Urinary bladder (tissue), 4 donors: ENCODE data around the gene EOLA1. TPM values are rescaled to one million over a fixed set of nuclear protein-coding genes. Genes with fewer than 3 reads are reported as not detected.
"Not testable (repeated sequence)": the region's sequence is repeated elsewhere in the genome, so short reads cannot be mapped to it uniquely, and the experiment has no call there.

Experiments
- DNase-seq: peaks from one replicate; pipeline ENCODE4 v3.0.0-alpha.2; 2015; ENCODE audit errors: extremely low spot score
- H3K27ac ChIP-seq: one replicate; pipeline ENCODE4 v1.5.1; 2013; ENCODE audit warnings: low read depth, mild to moderate bottlenecking, moderate library complexity
- H3K36me3 ChIP-seq: one replicate; pipeline ENCODE4 v1.6.1; 2013; ENCODE audit warnings: mild to moderate bottlenecking, moderate library complexity; ENCODE audit not compliant: insufficient read depth
- H3K4me1 ChIP-seq: one replicate; pipeline ENCODE4 v1.6.1; 2013; ENCODE audit warnings: mild to moderate bottlenecking, moderate library complexity; ENCODE audit not compliant: insufficient read depth
- H3K4me3 ChIP-seq: one replicate; pipeline ENCODE4 v1.5.1; 2013; ENCODE audit warnings: low read depth, low read length
- WGBS: extraction: QIAGEN DNeasy Blood & Tissue Kit; methylation state at CpG from one replicate; pipeline ENCODE4 v1.1.7; 2013; 5-methylcytosine and 5-hydroxymethylcytosine counted together
- polyA plus RNA-seq: library from polyadenylated mRNA; stranded (reverse); fragments of 200-250 nt; gene quantifications from one replicate; pipeline ENCODE4 v1.2.3, GENCODE V29; 2013
- total RNA-seq: library from RNA; depleted of rRNA; stranded (reverse); fragments of >200 nt; gene quantifications from one replicate; pipeline ENCODE4 v1.2.3, GENCODE V29; 2014
- donor health status: healthy with polysubstance abuse.
- donor health status: healthy.

The EOLA1 gene
- total RNA-seq (10.2 TPM), polyA plus RNA-seq (20.1 TPM)

DNA sequence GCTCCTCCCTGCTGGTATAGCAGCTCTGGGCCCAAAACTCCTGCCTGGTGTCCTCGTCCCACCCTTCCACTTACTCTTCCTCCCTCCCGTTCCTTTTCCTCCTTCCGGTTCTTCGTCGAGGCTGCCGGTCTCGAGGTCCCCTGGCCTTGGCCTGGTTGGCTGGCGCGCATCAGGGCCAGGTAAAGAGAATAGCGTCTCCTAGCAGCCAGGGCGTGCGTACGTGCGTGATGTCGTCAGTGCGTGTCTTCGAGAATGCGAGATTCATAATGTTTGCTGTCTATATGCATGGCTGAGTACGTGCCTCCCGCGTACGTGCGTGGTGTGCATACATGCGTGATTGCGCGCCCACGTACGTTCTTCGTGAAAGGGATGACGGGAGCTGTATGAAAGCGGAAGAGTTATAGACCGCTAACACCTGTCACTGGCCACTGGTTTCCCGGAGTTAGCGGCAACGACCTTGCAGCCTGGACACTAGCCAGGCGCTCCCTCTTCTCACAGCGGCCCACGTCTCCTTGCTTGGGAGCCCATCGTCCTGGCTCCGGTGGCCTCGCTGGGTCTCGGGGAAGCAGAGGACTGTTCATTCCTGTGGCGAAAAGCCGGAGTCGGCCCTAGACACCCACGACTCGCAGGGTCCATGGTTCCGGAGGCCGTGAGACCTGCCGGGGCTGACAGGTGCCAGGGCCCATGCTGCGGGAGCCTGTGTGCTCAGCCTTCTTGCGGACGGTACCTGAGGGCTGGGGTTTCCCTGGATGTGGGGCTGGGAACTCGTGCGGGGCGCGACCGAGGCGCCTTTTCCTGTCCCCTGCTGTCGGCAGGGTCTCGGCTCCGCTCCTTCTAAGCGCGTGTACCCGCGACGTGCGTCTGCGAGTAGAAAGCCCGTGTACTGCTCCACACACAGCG, at the start of gene EOLA1:
Gene EOLA1 (plus strand): TSS at position 392 of the 900 bp plus-strand sequence. CDS start 4,619 bp downstream, outside the sequence.
- Histone ChIP-seq H3K36me3 (no peaks in the 10 kb centered on the region), H3K4me1 (no peaks in the 10 kb centered on the region), H3K4me3 (peak within 1 kb of the TSS; percentile 51), H3K27ac (peak within 1 kb of the TSS; percentile 80)
- under 1% methylated on average over 71 of the region's 71 CpGs for whole genome bisulfite sequencing
- DNase-seq = no peak

DNA sequence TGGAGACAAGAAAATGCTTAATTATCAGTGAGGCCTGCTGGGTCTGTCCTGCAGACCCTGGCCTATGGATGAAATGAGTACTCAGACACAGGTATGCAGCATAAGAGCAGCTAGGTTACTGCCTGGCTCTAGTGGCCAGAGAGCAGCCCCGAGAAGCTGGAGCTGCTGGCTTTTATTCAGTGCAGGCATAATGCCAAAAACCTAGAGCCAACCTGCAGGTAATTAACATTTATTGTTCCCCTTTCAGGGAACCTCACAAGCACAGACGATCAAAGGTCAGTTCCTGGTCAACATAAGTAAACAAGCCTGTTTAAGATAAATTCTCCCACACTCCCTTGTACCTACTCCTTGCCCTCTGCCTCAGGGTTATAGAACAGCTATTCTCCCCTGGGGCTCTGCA, 49.0 kb upstream of the EOLA1 start:
- WGBS = 23% methylated on average over 2 of the region's 2 CpGs
- H3K36me3 ChIP-seq = peaks cover 3% of the 10 kb centered on the region
- DNase-seq = no peak

DNA sequence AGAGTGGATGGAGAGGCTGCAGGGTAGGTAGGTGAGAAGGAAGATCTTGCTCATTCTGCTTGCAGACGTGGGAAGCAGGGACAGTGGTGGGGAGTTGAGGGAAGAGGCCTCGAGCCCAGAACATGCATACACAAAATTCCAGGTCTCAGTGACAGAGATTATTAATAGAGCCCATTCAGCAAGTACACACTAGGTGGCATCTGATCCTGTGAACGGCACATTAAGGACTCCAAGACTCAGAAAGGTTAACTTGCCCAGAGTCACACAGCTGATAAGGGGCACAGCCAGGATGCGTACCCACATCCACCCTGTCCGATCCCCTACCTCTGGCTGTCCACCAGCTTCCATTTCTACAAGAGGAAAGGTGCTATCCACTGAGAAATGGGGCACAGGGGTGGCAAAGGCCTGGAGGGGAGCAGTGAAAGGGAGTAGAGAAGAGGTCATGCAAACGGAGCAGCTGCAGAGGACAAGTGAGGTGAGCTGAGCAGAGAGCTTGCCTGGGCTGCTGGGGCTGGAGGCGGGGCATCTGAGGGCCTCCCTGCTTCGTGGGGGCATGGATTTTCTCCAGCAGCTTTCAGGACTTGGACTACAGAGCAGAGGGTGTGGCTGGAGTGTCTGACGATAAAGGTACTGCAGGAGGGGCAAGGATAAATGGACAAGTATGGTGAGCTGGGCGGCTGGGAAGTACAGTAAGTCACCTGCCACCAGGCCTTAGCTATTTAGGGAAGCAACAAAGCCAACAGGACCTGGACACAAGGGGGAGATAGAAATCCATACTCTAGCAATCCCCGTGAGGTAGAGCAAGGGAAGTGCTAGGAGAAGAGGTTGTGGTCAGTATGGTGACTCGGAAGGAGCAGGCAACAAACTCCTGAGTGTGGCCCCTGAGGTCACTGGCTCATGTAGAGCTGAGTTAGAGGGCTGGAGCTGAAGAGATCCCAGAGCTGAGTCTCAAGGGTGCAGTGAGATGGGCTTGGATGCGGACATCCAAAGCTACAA, 46.9 kb upstream of the EOLA1 start:
- peaks cover 5% of the 10 kb centered on the region for H3K36me3 ChIP-seq
- H3K4me1 ChIP-seq = no peaks in the 10 kb centered on the region
- H3K4me3 ChIP-seq = no peak overlapping the region
- DNase-seq = no peak
- H3K27ac ChIP-seq = no peak overlapping the region
- 70% methylated on average over 13 of the region's 13 CpGs for WGBS

More for the DNA sequence above, 49.0 kb upstream of the EOLA1 start:
- Histone ChIP-seq H3K4me3 (no peak overlapping the region), H3K4me1 (no peaks in the 10 kb centered on the region), H3K27ac (no peak overlapping the region)

DNA sequence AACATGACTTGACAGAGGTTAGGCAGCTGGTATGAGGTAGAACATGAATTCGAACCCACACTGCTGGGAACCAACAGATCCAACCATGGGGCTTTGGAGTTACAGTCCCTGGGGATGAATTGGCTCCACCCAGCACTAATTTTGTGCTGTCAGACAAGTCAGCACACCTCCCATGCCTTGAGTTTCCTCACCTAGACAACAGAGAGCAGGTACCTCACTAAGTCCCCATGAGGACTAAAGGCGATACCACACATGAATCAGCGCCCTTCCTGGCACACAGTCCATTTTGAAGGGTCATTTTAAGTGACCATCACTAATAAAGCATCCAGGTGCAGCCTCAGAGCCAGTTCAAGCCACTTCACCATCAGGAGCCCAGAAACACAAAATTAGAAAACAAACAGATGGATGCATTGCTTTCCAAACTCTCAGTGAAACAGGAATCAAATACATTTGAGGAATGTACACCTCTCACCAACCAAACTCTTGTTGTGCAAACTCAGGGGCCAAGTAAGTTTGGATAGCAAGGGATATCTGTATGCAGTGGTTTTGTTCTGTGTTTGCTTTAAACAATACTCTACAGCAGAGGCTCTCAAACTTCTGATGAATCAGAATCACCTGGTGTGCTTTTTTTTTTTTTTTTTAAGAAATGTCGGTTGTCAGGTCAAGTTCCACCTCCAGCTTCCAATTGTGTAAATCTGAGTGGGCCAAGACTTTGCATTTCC, 45.8 kb upstream of the EOLA1 start:
- WGBS = 95% methylated on average over 4 of the region's 4 CpGs
- peaks cover 4% of the 10 kb centered on the region for H3K36me3 ChIP-seq

DNA sequence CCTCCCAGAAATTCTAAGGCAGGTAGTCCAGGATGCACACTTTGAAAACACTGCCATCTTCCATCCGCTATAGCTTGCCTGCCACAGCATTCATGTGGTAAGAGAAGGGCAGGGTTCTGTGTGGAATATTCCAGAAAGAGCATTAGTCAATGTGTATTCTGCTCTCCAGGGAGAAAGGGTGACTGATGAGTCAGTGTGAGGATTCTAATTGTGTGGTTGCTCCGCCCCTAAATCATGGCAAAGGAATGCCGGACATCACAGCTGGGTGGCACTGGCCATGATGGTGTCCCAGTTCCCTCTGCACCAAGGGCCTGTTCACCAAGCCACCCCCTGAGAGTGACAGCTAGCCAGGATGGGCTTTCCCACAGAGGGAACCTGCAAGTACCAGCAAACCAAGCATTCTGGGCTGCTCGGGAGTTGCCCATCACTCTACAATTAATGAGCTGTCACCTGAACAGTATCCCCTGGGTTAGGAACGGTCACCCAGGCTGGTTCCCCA, 45.2 kb upstream of the EOLA1 start:
- no peak for DNase-seq
- Histone ChIP-seq H3K4me3 (no peak overlapping the region), H3K36me3 (peaks cover 4% of the 10 kb centered on the region), H3K4me1 (no peaks in the 10 kb centered on the region), H3K27ac (no peak overlapping the region)
- 92% methylated on average over 5 of the region's 5 CpGs for WGBS

More for the DNA sequence above, 45.8 kb upstream of the EOLA1 start:
- Histone ChIP-seq H3K4me1 (no peaks in the 10 kb centered on the region), H3K27ac (no peak overlapping the region), H3K4me3 (no peak overlapping the region)
- DNase-seq = no peak

DNA sequence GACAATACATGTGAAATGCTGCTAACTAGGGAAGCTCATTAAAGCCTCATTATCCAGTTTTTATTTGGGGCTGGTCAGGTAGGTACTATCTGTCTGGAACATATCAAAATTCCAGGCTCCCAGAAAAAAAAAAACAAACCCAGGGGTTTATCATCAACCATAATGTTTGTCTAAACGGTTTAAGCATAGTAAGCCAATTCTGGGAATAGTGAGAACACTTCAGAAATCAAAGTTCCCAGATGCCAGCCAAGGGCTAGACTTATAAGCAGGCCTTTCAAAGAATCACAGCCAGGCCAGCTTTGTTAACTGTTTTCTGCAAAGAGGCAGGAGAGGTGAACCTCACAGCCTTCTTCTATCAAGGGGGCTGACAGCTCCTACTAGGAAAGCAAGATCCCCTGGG, 43.8 kb upstream of the EOLA1 start:
- Histone ChIP-seq H3K4me3 (no peak overlapping the region), H3K36me3 (peaks cover 7% of the 10 kb centered on the region), H3K27ac (no peak overlapping the region), H3K4me1 (no peaks in the 10 kb centered on the region)
- 68% methylated on average over 1 of the region's 1 CpG for WGBS
- DNase-seq = no peak

DNA sequence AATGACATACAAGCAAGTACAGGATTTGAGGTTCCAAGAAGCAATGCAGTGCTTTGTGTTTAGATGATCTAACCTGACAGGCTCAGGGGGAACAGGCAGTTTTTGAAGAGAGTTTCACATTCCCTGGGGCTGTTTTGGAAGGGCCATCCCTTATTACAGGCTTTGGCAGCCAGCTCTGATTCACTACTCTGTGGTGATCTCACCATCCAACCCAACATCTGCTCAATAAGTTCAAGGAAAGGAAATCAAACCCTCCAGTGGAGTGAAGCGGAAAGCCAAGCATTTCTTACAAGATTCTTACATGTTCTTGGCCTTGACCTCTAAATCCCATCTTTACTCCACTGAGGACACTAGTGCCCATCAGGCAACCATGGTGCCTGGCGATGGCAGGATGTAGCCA, 43.2 kb upstream of the EOLA1 start:
- Histone ChIP-seq H3K4me1 (no peaks in the 10 kb centered on the region), H3K4me3 (no peak overlapping the region), H3K36me3 (peaks cover 7% of the 10 kb centered on the region), H3K27ac (no peak overlapping the region)
- 88% methylated on average over 2 of the region's 2 CpGs for WGBS
- no peak for DNase-seq

DNA sequence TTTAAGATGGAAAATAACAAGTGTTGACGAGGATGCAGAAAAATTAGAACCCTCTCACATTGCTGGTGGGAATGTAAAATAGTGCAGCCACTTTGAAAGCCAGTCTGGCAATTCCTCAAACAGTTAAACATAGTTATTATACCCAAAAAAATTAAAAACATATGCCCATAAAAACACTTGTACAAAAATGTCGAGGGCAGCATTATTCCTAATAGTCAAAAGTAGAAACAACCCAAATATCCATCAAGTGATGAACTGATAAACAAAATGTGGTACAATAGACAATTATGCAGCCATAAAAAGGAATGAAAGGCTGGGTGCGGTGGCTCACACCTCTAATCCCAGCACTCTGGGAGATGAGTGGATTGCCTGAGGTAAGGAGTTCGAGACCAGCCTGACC, 42.0 kb upstream of the EOLA1 start:
- 83% methylated on average over 4 of the region's 4 CpGs for WGBS
- Histone ChIP-seq H3K27ac (no peak overlapping the region), H3K4me1 (no peaks in the 10 kb centered on the region), H3K4me3 (no peak overlapping the region), H3K36me3 (peaks cover 7% of the 10 kb centered on the region)
- no peak for DNase-seq

DNA sequence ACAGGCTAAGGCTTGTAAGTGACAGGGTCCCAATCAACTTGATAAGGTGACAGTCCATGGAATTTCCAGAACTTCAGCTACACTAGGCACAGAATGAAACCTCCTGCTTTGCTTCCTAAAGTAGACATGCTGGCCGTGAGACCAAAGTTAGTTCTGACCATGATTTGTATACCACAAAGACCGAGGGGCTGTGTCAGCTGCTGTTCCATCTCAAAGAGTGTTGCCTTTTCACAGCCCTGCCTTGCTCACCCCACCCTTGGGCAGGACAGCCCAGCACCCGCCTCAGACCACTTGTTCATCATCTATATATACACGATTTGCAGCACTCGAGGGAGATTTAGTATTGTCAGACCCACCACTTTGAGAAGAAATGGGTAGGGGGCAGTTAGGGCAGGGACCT, 41.0 kb upstream of the EOLA1 start:
- Histone ChIP-seq H3K36me3 (peaks cover 7% of the 10 kb centered on the region), H3K4me1 (no peaks in the 10 kb centered on the region), H3K4me3 (no peak overlapping the region), H3K27ac (no peak overlapping the region)
- WGBS = 82% methylated on average over 5 of the region's 5 CpGs
- DNase-seq = no peak

DNA sequence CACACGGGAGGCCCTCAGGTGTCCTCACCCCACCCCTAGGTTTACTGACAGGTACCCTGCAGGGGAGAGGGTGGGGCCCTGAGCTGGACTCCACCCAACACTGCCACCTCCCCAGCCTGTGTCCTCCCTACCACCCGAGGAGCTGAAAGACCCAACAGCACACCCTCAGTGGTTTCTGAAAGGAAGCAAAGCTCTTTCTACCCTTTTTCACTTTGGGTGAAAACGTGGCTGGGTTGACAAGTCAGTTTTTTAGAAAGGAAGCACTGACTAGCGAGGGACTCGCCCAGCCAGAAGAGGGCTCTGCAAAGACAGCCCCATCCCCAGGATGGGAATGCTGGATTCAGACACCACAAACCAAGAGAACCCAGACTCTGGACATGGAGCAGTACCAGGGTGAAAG, 37.9 kb upstream of the EOLA1 start:
- DNase-seq, H3K4me1 ChIP-seq, H3K27ac ChIP-seq, H3K36me3 ChIP-seq, H3K4me3 ChIP-seq: not testable (repeated sequence)
- 77% methylated on average over 5 of the region's 5 CpGs for WGBS

DNA sequence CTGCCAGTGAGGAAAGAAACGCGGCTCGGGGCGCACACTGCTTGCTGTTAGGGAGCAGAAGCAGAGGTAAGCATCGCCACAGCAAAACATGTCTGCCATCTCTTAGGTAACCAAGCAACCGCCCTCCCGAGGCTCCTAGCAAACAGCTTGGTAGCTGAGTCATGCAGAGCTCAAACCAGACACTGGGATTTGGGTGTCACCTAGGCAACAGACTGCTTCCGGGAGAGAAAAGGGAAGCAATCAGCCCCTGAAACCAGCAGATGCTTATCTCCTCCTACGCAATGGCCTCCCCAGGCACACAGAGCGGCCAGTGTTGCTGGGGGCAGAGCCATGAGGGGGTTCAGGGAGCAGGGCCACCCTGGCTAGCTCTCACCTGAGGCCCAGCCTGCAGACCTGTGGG, 37.4 kb upstream of the EOLA1 start:
- not testable (repeated sequence) for DNase-seq, H3K27ac ChIP-seq, H3K4me3 ChIP-seq, H3K36me3 ChIP-seq, H3K4me1 ChIP-seq
- WGBS = 14% methylated on average over 5 of the region's 10 CpGs

DNA sequence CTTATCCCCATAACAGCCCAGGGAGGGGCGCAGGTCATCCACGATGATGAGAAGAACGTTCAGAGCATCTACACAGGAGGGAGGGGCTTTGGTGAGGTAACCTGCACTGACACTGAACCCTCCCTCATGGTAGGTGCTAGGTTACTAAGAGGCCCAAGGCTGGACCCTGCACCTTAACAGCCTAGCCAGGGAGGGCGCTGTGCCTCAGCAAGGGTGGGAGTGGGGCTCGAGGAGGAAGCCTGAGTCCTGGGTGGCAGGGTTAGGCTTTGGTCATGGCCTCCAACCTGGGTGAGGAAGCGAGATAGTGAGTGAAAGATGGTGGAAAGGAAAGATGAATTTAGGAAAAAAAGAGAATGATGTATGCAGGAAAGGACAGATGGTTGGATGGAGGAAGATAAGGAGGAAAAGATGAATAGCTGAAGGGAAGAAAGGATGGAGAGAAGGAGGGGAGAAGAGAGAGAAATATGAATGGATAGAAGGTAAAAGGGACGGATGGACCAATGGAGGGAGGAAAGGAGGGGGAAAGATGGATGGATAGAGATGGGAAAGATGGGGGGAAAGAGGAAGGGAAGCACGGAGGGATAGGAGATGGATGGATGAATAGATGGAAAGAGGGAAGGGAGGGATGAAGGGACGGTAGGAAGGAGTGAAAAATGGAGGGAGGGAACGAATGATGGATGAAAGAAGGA, 36.4 kb upstream of the EOLA1 start:
- Histone ChIP-seq H3K4me1 (no peaks in the 10 kb centered on the region), H3K27ac (peak overlapping the region; percentile 96), H3K4me3 (peak overlapping the region; percentile 61), H3K36me3 (peaks cover 4% of the 10 kb centered on the region)
- WGBS = 36% methylated on average over 10 of the region's 10 CpGs
- no peak for DNase-seq
